HG03520 (cell line): ENCODE results near the gene RCN1.
"Not testable (repeated sequence)": the region's sequence is repeated elsewhere in the genome, so short reads cannot be mapped to it uniquely, and the experiment has no call there.

Experiments used
- ATAC-seq: cut with Tn5 transposase; IDR thresholded peaks from one replicate; pipeline ENCODE4 v1.9.1; 2021; ENCODE audit warnings: mild to moderate bottlenecking, moderate library complexity; ENCODE audit not compliant: unreplicated experiment

The RCN1 gene

GRCh38 chr11:32073644-32074026, 17.2 kb upstream of the RCN1 start:
- ATAC-seq = no peak

- ATAC-seq = no peak
These were observed 11.3 kb upstream of the RCN1 start for GRCh38 chr11:32079553-32079952.

DNA sequence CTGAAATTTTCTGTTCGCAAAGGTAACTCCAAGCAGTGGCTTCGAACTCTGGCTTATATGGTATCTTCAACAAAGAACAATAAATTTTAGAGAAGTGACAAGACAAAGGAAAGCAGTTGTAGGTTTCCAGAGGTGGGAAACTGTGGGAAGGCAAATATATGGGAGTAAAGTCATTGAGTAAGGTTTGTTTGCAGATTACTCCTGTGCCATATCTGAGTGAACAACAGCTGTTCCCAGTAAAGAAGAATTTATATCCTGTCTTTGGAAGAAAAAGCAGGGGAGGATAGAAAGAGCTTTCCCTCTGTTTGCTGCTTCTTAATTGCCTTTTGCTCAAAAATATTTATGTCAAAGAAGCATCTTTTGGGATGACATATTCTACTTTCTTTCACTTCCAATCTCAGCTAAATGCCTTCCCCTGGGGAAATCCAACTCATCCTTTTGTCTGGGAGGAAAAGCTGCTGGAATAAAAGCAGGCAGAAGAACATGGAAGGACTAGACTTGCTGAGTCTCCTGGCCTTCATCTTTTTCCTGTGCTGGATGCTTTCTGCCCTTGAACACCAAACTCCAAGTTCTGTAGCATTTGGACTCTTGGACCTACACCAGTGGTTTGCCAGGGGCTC, 10.4 kb upstream of the RCN1 start:
- ATAC-seq = no peak

DNA sequence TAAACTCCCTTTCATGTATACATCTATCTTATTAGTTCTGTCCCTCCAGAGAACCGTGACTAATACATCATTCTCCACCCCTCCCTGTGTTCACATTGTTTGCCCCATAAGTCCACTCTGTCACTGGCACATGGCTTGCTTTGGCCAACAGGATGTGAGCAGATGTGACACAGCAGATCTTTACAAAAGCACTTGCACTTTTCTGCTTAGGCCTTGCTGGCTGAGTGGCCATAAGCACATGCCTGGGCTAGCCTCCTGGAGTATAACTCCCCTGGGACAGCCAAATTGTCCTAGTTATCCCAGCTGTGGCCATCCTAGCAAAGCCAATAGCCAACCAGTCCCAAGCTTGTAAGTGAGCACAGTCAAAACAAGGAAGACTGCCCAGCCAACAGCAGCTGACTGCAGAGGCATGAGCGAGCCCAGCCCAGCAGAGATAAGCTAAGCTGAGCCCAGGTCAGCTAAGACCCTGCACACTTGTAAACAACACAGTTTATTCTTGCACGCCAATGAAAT, 9.7 kb upstream of the RCN1 start:
- peak; percentile 80 for ATAC-seq

GRCh38 chr11:32081901-32082300, 9.0 kb upstream of the RCN1 start:
- ATAC-seq = no peak

GRCh38 chr11:32082346-32082986, 8.4 kb upstream of the RCN1 start:
- ATAC-seq = no peak

- ATAC-seq = no peak
These were observed 3.3 kb upstream of the RCN1 start for GRCh38 chr11:32087597-32087996.

DNA sequence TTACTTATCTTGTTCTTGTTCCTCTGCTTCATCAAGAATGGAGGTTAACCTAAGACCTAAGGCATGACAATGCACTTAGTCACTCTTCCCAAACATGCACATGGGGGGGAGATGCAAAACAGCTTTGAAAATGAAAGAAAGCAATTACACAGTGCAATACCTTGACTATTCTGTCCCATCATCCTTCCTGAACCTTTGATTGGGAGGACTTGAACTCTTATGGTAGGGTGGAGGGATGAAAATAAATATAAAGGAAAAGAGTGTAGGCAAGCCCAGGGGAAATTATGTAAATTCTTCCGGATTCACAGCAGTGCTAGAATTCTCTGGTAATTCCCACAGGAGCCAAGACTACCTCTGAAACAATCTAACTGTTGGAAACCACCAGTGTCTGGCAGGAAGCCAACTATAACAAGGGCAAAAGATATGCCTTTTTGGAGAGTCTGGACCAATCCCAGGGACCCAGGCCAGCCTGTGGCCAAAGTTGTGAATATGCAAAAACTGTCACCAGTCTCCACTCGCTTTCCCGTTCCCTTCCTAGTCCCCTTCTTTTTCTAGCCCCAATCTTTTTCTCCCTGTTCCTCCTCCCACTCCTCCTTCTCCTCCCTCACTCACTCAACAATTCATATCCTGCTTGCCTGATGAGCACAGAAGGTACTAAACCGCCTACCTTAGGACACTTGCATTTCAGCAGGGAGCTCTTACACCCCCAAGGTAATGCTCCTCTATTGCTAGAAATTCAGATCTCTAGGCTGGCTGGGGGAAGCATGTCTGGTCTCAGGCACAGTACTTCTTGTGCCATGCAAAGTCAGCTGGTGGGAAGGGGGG, 2.5 kb upstream of the RCN1 start:
- ATAC-seq = no peak

DNA sequence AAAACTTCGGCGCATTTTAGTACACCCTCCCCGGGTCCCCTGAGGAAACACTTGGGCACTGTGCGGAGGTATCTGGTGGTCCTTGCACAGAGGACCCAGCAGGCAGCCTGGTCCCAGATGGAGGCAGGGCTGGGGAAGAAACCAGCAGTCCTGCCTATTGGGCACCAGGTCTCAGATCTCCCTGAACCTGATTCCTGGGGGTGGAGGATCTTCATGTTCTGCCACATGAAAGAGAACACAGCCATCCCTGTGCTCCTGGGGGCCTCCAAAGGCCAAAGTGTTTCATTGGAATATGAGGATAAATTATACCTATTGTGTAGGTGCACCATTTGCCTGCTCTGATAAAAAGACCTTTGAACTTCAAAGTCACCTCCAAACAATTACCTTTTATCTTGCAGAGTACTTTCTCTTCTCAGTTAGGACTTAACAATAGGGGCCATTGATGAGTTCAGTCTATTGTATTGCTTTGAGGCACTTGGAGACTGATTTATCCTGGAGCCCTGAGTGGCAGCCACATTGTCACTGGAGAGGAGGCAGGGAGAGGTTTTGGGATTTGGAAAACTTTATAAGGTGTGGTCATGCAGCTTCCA, 1.8 kb downstream of the RCN1 start:
- no peak for ATAC-seq

DNA sequence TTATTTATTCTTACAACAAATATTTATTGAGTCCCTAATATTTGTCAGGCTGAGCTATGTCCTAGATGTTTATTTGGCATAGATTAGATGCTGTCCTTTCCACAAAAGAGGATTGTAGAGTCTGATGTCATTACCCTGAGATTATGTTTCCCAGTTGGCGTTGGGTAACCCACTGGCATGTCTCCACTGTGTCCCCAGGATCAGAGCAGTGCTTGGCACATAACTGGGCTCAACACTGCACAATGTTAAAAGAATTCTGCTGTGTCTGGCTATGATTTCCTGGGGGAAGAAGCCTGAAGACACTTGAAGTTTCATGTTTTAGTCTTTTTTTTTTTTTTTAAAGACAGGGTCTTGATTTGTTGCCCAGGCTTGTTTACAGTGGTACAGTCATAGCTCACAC, 4.0 kb downstream of the RCN1 start:
- no peak for ATAC-seq

- ATAC-seq = no peak
These were observed 7.4 kb downstream of the RCN1 start for GRCh38 chr11:32098142-32098903.

- no peak for ATAC-seq
These were observed 8.6 kb downstream of the RCN1 start for GRCh38 chr11:32099516-32099915.

DNA sequence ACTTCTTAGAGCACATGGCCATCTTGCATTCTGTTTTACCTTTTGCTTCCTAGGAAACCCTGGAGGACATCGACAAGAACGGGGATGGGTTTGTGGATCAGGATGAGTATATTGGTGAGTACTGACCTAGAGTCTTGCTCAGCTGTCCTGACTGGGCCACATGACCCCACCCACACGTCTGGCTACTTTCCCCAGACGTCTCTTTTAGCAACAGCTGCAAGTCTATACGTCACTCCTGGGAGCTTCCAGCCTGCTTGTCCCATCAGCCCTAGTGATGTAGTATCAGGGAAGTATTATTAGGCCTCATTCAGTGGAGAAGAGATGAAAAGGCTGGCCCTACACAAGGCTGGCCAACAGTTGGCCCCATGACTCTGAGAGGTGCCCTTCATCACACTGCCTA, 9.6 kb downstream of the RCN1 start:
- no peak for ATAC-seq

GRCh38 chr11:32101791-32102190, 10.9 kb downstream of the RCN1 start:
- no peak for ATAC-seq

DNA sequence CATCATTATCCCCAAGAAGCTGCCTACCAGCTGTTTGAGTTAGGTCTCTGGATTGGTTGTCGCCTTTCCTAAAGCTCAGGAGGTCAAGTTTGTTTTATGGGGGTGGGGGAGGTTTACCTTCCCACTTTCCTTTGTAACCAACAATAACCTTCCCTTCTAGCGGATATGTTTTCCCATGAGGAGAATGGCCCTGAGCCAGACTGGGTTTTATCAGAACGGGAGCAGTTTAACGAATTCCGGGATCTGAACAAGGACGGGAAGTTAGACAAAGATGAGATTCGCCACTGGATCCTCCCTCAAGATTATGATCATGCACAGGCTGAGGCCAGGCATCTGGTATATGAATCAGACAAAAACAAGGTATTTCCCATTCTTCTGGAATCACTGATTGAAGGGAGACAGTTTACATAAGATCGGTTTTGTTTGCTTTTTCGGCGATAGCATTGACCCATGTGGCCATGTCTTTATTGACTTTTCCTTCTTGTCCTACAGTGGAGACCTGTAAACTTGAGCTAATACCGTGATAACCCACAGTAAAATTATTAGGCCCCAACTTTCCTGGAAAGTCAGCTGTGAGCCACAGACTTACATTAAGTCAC, 12.3 kb downstream of the RCN1 start:
- ATAC-seq = not testable (repeated sequence)

- no peak for ATAC-seq
These were observed 13.1 kb downstream of the RCN1 start for GRCh38 chr11:32103941-32104340.

- peak; percentile 64 for ATAC-seq
These were observed 15.1 kb downstream of the RCN1 start for GRCh38 chr11:32105871-32106560.

GRCh38 chr11:32107647-32108046, 16.8 kb downstream of the RCN1 start:
- no peak for ATAC-seq

- no peak for ATAC-seq
These were observed 17.7 kb downstream of the RCN1 start for GRCh38 chr11:32108576-32108975.

GRCh38 chr11:32109138-32109537, 18.3 kb downstream of the RCN1 start:
- ATAC-seq = no peak
